ENCODE results near the gene TGFBR3.

- TF ChIP-seq CTCF (IDR thresholded peaks at IDR 0.05; ENCODE audit: insufficient read depth, low read depth, low read length) (no peak), EZH2 (IDR thresholded peaks at IDR 0.05; ENCODE audit: insufficient read depth, low read length) (no peak)
Observed at GRCh38 chr1:91710261-91710660, 175.7 kb downstream of the TGFBR3 start.

All from astrocyte (in vitro differentiated cells and primary cell).